ENCODE results near the gene MEIOB. TPM values are rescaled to one million over a fixed set of nuclear protein-coding genes. Genes with fewer than 3 reads are reported as not detected.

MEIOB gene
- total RNA-seq, 1 donor = not detected

GRCh38 chr16:1870365-1871082 is 1.4 kb downstream of the MEIOB start:
- Histone ChIP-seq H3K9me3 (ENCODE audit: low read depth, low read length) (no peaks in the 10 kb centered on the region), H3K4me3 (ENCODE audit: low read length) (no peak overlapping the region), H3K4me1 (ENCODE audit: insufficient read depth, low read length) (no peaks in the 10 kb centered on the region), H3K27me3 (ENCODE audit: insufficient read depth, low read length) (peaks cover 15% of the 10 kb centered on the region)

- Histone ChIP-seq H3K9me3 (ENCODE audit: low read depth, low read length) (no peaks in the 10 kb centered on the region), H3K4me3 (ENCODE audit: low read length) (no peak overlapping the region), H3K4me1 (ENCODE audit: insufficient read depth, low read length) (no peaks in the 10 kb centered on the region)
Measured at GRCh38 chr16:1865902-1866690, 5.9 kb downstream of the MEIOB start.

DNA sequence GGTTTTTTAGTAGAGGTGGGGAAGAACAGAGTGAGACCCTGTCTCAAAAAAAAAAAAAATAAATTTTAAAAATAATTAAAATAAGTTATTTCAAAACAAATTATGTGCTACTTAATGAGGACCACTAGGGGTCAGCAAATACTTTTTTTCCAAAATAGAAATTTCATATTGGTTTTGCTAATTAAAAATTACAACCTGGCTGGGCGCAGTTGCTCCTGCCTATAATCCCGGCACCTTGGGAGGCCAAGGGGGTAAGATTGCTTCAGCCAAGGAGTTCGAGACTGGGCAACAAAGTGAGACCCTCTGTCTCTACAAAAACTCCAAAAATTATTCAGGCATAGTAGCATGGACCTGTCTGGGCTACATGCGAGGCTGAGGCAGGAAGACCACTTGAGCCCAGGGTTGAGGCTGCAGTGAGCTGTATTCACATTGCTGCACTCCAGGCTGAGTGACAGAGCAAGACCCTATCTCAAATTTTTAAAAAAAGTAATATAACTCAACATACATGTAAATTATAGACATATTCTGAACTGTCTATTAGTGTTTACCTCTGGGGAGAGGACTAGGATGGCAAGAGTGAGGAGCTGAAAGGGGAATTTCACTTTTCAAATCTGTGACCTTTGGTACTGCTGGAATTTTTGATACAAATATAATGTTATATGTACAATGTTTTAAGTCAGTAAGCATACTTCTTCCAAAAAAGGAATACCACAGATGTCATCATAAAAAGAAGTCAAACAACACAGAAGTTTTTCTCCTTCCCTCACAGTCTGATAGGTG is 8.1 kb downstream of the MEIOB start:
- H3K4me3 ChIP-seq (ENCODE audit: low read length) = no peak overlapping the region
- H3K9me3 ChIP-seq (ENCODE audit: low read depth, low read length) = no peaks in the 10 kb centered on the region
- no peaks in the 10 kb centered on the region for H3K4me1 ChIP-seq (ENCODE audit: insufficient read depth, low read length)
- H3K27me3 ChIP-seq (ENCODE audit: insufficient read depth, low read length) = peaks cover 18% of the 10 kb centered on the region

More at GRCh38 chr16:1865902-1866690, 5.9 kb downstream of the MEIOB start:
- H3K27me3 ChIP-seq (ENCODE audit: insufficient read depth, low read length) = peaks cover 7% of the 10 kb centered on the region

DNA sequence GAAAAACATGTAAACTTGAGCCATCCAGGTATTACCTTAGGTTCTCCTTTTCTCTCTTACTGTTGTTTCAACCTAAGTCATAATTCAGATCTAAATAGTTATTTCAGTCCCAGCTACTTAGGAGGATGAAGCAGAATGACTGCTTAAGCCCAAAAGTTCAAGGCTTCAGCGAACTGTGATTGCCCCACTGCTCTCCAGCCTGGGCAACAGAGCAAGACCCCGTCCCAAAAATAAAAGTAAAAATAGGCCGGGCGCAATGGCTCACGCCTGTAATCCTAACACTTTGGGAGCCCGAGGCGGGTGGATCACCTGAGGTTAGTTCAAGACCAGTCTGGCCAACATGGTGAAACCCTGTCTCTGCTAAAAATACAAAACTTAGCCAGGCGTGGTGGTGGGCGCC is 9.6 kb downstream of the MEIOB start:
- H3K4me1 ChIP-seq (ENCODE audit: insufficient read depth, low read length) = no peaks in the 10 kb centered on the region
- H3K4me3 ChIP-seq (ENCODE audit: low read length) = no peak overlapping the region
- peaks cover 27% of the 10 kb centered on the region for H3K27me3 ChIP-seq (ENCODE audit: insufficient read depth, low read length)
- no peaks in the 10 kb centered on the region for H3K9me3 ChIP-seq (ENCODE audit: low read depth, low read length)

- Histone ChIP-seq H3K4me3 (ENCODE audit: low read length) (no peak overlapping the region), H3K4me1 (ENCODE audit: insufficient read depth, low read length) (no peaks in the 10 kb centered on the region), H3K9me3 (ENCODE audit: low read depth, low read length) (no peaks in the 10 kb centered on the region), H3K27me3 (ENCODE audit: insufficient read depth, low read length) (peaks cover 27% of the 10 kb centered on the region)
Measured at GRCh38 chr16:1861730-1862129, 10.2 kb downstream of the MEIOB start.

- H3K4me3 ChIP-seq (ENCODE audit: low read length) = no peak overlapping the region
- no peaks in the 10 kb centered on the region for H3K4me1 ChIP-seq (ENCODE audit: insufficient read depth, low read length)
- peaks cover 22% of the 10 kb centered on the region for H3K27me3 ChIP-seq (ENCODE audit: insufficient read depth, low read length)
- H3K9me3 ChIP-seq (ENCODE audit: low read depth, low read length) = no peaks in the 10 kb centered on the region
Measured at GRCh38 chr16:1859650-1860049, 12.3 kb downstream of the MEIOB start.

GRCh38 chr16:1858189-1858865 is 13.6 kb downstream of the MEIOB start:
- Histone ChIP-seq H3K9me3 (ENCODE audit: low read depth, low read length) (no peaks in the 10 kb centered on the region), H3K27me3 (ENCODE audit: insufficient read depth, low read length) (peaks cover 22% of the 10 kb centered on the region), H3K4me3 (ENCODE audit: low read length) (no peak overlapping the region), H3K4me1 (ENCODE audit: insufficient read depth, low read length) (no peaks in the 10 kb centered on the region)

DNA sequence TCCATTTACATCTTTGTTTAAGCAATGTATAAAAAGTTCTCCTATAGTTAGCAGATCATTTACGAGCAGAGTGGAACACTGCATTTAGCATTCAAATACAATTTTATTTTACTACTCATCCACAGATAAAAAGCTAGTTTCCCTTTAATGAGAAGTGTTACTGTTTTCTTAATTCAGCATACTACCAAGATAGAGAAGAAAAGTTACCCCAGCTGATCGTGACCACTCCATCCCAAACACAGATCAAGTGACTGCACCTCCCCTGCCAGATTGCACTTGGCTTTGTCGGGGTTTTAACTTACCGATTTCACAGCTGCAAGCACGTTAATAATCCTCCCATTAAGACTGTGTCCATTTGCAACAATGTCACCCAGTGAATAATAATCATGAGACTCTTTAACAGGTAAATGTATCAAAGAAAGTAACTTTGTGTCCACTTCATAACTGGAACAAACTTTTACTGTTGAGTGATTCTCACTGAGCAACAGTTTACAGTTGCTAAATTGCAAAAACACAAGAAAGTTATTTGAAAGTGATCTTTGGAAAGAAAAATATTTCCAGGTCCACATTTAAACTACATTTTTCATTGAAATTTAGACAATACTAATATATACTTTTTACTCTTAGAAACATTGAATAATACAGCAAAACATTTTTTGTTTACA is 14.4 kb downstream of the MEIOB start:
- Histone ChIP-seq H3K9me3 (ENCODE audit: low read depth, low read length) (no peaks in the 10 kb centered on the region), H3K27me3 (ENCODE audit: insufficient read depth, low read length) (peaks cover 22% of the 10 kb centered on the region), H3K4me1 (ENCODE audit: insufficient read depth, low read length) (no peaks in the 10 kb centered on the region), H3K4me3 (ENCODE audit: low read length) (no peak overlapping the region)

DNA sequence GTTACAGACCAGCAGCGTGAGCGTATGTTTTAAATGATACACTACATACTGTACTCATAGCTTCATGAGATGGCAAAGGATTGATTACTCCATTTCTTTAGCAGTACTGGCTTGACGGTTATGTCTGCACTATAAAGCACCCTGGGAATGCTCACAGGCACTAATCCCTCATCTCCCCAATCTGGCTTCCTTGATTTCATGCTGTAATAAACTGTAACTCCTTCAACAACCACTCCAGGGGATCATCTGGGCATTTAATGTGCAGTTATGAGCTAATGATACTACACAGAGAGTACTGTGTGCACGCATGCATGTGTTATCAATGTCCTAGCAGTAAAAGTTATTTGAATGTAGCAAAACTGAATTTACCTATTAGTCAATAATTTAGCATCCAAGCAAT is 20.2 kb downstream of the MEIOB start:
- no peaks in the 10 kb centered on the region for H3K4me1 ChIP-seq (ENCODE audit: insufficient read depth, low read length)
- no peak overlapping the region for H3K4me3 ChIP-seq (ENCODE audit: low read length)
- H3K27me3 ChIP-seq (ENCODE audit: insufficient read depth, low read length) = no peaks in the 10 kb centered on the region
- H3K9me3 ChIP-seq (ENCODE audit: low read depth, low read length) = no peaks in the 10 kb centered on the region

GRCh38 chr16:1850981-1851380 is 21.0 kb downstream of the MEIOB start:
- Histone ChIP-seq H3K9me3 (ENCODE audit: low read depth, low read length) (no peaks in the 10 kb centered on the region), H3K4me3 (ENCODE audit: low read length) (no peak overlapping the region), H3K27me3 (ENCODE audit: insufficient read depth, low read length) (peaks cover 2% of the 10 kb centered on the region), H3K4me1 (ENCODE audit: insufficient read depth, low read length) (no peaks in the 10 kb centered on the region)

DNA sequence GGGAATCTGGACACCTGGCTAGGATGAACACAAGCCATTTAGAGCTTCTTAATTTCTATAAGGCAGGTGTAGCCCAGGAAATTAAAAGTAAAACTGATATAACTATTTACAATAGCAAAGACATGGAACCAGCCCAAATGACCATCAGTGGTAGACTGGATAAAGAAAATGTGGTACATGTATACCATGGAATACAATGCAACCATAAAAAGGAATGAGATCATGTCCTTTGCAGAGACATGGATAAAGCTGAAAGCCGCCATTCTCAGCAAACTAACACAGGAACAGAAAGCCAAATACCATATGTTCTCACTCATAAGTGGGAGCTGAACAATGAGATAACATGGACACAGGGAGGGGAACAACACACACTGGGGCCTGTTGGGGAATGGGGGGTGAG is 25.5 kb downstream of the MEIOB start:
- Histone ChIP-seq H3K4me3 (ENCODE audit: low read length) (no peak overlapping the region), H3K9me3 (ENCODE audit: low read depth, low read length) (no peaks in the 10 kb centered on the region), H3K4me1 (ENCODE audit: insufficient read depth, low read length) (no peaks in the 10 kb centered on the region), H3K27me3 (ENCODE audit: insufficient read depth, low read length) (peaks cover 4% of the 10 kb centered on the region)

- Histone ChIP-seq H3K9me3 (ENCODE audit: low read depth, low read length) (no peaks in the 10 kb centered on the region), H3K4me3 (ENCODE audit: low read length) (no peak overlapping the region), H3K27me3 (ENCODE audit: insufficient read depth, low read length) (peaks cover 4% of the 10 kb centered on the region), H3K4me1 (ENCODE audit: insufficient read depth, low read length) (no peaks in the 10 kb centered on the region)
Measured at GRCh38 chr16:1845985-1846384, 26.0 kb downstream of the MEIOB start.

DNA sequence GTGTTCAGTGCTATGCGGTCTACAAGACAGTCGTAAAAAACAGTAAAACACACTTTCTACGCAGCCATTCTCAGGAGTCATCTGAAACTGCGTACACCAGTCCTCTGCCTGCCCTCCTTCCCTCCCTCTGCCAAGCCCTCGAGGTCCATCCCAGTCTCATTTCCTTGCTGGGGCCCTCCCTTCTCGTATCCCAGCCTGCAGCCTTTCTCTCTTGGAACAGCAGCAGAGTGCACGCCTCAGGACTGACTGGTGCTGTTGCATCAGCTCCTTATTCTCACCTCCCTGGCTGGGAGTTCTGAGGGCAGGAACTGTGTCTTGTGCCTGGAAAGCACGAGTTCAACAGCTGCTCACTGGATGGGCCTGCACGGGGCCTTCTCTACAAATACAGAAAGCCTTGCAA is 32.4 kb downstream of the MEIOB start:
- no peaks in the 10 kb centered on the region for H3K4me1 ChIP-seq (ENCODE audit: insufficient read depth, low read length)
- no peaks in the 10 kb centered on the region for H3K27me3 ChIP-seq (ENCODE audit: insufficient read depth, low read length)
- H3K4me3 ChIP-seq (ENCODE audit: low read length) = no peak overlapping the region
- no peaks in the 10 kb centered on the region for H3K9me3 ChIP-seq (ENCODE audit: low read depth, low read length)

- Histone ChIP-seq H3K4me1 (ENCODE audit: insufficient read depth, low read length) (peaks cover 3% of the 10 kb centered on the region), H3K9me3 (ENCODE audit: low read depth, low read length) (no peaks in the 10 kb centered on the region), H3K4me3 (ENCODE audit: low read length) (no peak overlapping the region), H3K27me3 (ENCODE audit: insufficient read depth, low read length) (no peaks in the 10 kb centered on the region)
Measured at GRCh38 chr16:1834096-1834495, 37.9 kb downstream of the MEIOB start.
